ENCODE results near the gene PIK3R6.
A peak's percentile ranks its signal among the peaks of the same experiment; 100 is the strongest.

Gene PIK3R6

DNA sequence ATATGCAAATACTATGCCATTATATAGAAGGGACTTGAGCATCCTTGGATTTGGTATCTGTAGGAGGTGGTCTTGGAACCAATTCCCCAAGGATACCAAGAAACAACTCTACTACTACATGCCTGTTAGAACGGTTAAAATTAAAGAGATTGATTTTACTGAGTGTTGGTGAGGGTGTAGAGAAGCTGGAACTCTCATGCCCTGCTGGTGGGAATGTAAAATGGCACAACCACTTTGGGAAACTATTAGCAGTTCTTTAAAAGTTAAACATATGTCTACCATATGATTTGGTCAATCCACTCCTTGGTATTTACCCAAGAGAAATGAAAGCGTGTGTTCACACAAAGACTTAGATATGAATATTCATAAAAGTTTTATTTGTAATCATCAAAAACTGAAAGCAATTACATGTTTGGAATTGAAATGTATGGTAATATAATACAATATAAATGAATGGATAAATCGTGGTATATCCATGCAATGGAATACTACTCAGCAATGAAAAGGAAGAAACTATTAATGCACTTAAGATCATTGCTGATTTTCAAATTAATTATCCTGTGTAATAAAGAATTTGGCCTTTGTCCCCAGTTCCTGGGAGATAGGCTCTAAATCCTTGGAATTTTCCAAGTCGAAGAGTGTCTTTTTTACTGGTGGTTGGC lies 76.1 kb downstream of the PIK3R6 start:
- no peak for DNase-seq (ENCODE audit: low read depth)
- no peak overlapping the region for H3K4me3 ChIP-seq (ENCODE audit: control insufficient read depth, low read depth, low read length)
- TF ChIP-seq, protein P1, sequence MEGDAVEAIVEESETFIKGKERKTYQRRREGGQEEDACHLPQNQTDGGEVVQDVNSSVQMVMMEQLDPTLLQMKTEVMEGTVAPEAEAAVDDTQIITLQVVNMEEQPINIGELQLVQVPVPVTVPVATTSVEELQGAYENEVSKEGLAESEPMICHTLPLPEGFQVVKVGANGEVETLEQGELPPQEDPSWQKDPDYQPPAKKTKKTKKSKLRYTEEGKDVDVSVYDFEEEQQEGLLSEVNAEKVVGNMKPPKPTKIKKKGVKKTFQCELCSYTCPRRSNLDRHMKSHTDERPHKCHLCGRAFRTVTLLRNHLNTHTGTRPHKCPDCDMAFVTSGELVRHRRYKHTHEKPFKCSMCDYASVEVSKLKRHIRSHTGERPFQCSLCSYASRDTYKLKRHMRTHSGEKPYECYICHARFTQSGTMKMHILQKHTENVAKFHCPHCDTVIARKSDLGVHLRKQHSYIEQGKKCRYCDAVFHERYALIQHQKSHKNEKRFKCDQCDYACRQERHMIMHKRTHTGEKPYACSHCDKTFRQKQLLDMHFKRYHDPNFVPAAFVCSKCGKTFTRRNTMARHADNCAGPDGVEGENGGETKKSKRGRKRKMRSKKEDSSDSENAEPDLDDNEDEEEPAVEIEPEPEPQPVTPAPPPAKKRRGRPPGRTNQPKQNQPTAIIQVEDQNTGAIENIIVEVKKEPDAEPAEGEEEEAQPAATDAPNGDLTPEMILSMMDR (conservative IDR thresholded peaks at IDR 0.05; ENCODE audit: control insufficient read depth, insufficient read depth, low read depth, low read length) = no peak

GRCh38 chr17:8789743-8790142 lies 77.7 kb downstream of the PIK3R6 start:
- H3K4me3 ChIP-seq (ENCODE audit: control insufficient read depth, low read depth, low read length) = no peak overlapping the region
- TF ChIP-seq, protein P1 (conservative IDR thresholded peaks at IDR 0.05; ENCODE audit: control insufficient read depth, insufficient read depth, low read depth, low read length) = no peak
- DNase-seq (ENCODE audit: low read depth) = no peak

DNA sequence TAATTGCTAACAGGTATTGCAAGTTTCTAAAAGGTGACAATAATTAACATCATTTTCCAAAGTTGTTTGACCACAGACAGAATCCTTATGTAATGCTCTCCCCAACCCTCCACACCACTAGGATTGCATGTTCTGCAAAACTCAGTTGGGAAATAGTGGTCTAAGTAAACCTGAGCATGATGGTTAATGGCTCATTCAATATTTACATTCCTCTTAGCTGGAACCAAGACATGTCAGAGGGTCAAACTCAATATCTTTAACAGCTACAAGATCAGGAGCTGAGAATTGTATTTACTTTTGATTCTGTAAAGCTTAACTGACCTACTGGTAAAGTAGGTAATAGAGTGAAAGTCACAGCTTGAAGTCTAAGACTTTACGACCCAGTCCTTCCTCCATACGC lies 78.5 kb downstream of the PIK3R6 start:
- TF ChIP-seq, protein P1 (conservative IDR thresholded peaks at IDR 0.05; ENCODE audit: control insufficient read depth, insufficient read depth, low read depth, low read length) = no peak
- H3K4me3 ChIP-seq (ENCODE audit: control insufficient read depth, low read depth, low read length) = no peak overlapping the region
- no peak for DNase-seq (ENCODE audit: low read depth)

- TF ChIP-seq, protein P1 (conservative IDR thresholded peaks at IDR 0.05; ENCODE audit: control insufficient read depth, insufficient read depth, low read depth, low read length) = peak; percentile 86
- peak; percentile 67 for DNase-seq (ENCODE audit: low read depth)
- H3K4me3 ChIP-seq (ENCODE audit: control insufficient read depth, low read depth, low read length) = no peak overlapping the region
Observed at GRCh38 chr17:8785547-8786413, 81.7 kb downstream of the PIK3R6 start.

- TF ChIP-seq, protein P1 (conservative IDR thresholded peaks at IDR 0.05; ENCODE audit: control insufficient read depth, insufficient read depth, low read depth, low read length) = no peak
- no peak for DNase-seq (ENCODE audit: low read depth)
- H3K4me3 ChIP-seq (ENCODE audit: control insufficient read depth, low read depth, low read length) = no peak overlapping the region
Observed at GRCh38 chr17:8782176-8782575, 85.3 kb downstream of the PIK3R6 start.

DNA sequence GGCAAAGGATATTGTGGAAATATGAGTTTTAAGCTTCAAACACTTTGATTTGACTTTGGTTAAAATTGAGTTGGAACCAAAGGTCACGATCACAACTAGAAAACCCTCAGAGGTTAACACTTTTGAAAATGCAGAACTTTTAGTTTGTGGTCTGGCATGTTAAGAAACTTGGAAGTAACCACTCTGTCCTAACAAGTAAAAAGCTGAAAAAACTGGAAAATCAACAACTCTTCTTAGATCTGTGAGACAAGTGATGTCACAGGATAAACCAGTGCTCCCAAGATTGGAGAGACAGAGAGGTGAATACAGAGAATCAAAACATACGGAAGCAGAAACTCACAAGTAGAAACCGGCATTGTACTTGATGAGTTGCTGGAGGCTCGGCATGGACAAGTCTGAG lies 85.7 kb downstream of the PIK3R6 start:
- DNase-seq (ENCODE audit: low read depth) = no peak
- no peak overlapping the region for H3K4me3 ChIP-seq (ENCODE audit: control insufficient read depth, low read depth, low read length)
- TF ChIP-seq, protein P1 (conservative IDR thresholded peaks at IDR 0.05; ENCODE audit: control insufficient read depth, insufficient read depth, low read depth, low read length) = no peak
